Activated gamma-delta T cell treated with Interleukin-2 at 50 U/mL for 16 hours (primary cell): ENCODE measurements around the gene ATRNL1.

Experiments used
- DNase-seq: peaks from one replicate; pipeline ENCODE4 v3.0.0-alpha.2; 2020

The ATRNL1 gene, protein sequence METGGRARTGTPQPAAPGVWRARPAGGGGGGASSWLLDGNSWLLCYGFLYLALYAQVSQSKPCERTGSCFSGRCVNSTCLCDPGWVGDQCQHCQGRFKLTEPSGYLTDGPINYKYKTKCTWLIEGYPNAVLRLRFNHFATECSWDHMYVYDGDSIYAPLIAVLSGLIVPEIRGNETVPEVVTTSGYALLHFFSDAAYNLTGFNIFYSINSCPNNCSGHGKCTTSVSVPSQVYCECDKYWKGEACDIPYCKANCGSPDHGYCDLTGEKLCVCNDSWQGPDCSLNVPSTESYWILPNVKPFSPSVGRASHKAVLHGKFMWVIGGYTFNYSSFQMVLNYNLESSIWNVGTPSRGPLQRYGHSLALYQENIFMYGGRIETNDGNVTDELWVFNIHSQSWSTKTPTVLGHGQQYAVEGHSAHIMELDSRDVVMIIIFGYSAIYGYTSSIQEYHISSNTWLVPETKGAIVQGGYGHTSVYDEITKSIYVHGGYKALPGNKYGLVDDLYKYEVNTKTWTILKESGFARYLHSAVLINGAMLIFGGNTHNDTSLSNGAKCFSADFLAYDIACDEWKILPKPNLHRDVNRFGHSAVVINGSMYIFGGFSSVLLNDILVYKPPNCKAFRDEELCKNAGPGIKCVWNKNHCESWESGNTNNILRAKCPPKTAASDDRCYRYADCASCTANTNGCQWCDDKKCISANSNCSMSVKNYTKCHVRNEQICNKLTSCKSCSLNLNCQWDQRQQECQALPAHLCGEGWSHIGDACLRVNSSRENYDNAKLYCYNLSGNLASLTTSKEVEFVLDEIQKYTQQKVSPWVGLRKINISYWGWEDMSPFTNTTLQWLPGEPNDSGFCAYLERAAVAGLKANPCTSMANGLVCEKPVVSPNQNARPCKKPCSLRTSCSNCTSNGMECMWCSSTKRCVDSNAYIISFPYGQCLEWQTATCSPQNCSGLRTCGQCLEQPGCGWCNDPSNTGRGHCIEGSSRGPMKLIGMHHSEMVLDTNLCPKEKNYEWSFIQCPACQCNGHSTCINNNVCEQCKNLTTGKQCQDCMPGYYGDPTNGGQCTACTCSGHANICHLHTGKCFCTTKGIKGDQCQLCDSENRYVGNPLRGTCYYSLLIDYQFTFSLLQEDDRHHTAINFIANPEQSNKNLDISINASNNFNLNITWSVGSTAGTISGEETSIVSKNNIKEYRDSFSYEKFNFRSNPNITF (N-terminal part only)

GRCh38 chr10:115093286-115093775, at the start of gene ATRNL1:
ATRNL1 (plus strand) TSS chr10:115093365; CDS start chr10:115093751, 386 bp downstream.
- no peak for DNase-seq

DNA sequence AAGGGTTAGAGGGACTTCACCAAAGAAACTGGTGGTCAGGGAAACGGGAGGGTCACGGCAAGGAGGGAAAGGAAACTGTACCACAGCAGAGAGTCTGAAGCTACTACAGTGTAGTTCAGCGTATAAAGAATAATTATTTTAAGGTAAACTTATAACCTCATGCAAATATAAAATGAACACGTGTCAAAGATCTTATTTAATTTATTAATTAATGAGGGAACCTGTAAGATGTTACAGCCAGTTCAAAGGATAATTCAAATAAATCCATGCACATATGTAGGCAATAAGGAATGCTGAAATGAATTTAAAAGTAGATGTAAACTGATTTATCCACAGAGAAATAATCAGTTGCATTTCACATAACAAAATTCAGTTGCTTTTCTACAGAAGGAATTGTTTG, 49.4 kb upstream of the ATRNL1 start:
- no peak for DNase-seq

GRCh38 chr10:115044891-115045290, 48.3 kb upstream of the ATRNL1 start:
- DNase-seq: no peak

DNA sequence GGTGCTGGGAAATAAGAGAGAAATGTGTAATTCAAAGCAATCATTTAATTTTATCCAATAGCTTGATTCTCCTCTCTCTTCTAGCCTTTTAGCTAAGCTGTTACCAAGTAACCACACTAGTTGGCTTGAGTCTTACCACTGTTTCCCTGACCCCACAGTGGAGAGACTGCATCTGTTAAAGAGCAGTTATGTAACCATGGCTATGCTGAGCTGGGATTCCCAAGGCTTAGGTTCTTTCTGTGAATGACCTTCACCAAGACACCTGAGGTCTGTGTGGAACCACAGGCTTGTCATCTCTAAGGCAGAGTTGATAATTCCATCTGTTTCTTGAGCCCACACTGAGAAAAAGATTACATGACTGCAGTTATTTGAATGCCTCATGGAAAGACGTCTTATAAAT, 47.7 kb upstream of the ATRNL1 start:
- DNase-seq: no peak

DNA sequence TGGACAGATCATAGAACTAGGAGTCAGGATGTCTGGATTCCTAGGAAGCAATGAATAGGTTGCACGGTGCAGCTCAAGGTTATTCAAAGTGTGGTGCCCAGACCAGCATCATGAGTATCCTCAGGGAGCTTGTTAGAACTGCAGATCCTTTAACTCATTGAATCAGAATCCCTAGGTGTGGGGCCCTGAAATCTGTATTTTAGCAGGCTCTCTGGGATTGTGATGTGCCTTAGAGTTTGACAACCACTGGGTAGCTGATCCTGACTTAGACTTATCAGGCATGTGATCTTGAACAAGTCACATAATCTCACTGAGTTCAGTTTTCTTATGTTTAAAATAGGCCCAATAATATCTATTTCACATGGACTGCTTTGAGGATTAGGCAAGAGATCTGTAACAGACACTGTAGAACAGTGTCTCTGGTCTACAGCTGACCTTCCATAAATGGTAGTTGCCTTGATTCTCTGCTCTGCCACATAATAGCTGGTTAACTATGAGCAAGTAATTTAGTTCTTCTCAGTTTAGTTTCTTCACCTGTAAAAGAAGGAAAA, 46.4 kb upstream of the ATRNL1 start:
- DNase-seq: no peak

DNA sequence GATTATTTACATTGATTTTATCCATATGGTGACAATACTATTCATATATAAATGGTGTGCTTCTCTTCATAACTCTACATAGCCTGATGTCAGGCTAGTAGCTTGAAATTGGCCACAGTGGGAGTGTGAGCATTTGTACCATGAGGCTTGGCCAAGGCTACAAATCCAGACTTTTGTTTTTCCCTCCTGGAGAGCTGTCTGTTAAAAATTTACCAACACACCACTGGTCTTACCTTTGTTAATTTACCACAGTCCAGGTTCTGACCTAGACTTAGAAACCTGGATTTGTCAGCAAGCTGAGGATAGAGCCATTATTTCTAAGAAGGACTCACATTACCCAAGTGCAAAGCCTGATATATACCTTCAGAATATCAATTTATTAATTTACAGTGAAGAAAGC, 45.5 kb upstream of the ATRNL1 start:
- no peak for DNase-seq

GRCh38 chr10:115049318-115049717, 43.8 kb upstream of the ATRNL1 start:
- no peak for DNase-seq

- DNase-seq: no peak
Measured at GRCh38 chr10:115049960-115050359, 43.2 kb upstream of the ATRNL1 start.

- no peak for DNase-seq
Measured at GRCh38 chr10:115050375-115051010, 42.7 kb upstream of the ATRNL1 start.

GRCh38 chr10:115051216-115051615, 41.9 kb upstream of the ATRNL1 start:
- DNase-seq: no peak

GRCh38 chr10:115052226-115052625, 40.9 kb upstream of the ATRNL1 start:
- no peak for DNase-seq

DNA sequence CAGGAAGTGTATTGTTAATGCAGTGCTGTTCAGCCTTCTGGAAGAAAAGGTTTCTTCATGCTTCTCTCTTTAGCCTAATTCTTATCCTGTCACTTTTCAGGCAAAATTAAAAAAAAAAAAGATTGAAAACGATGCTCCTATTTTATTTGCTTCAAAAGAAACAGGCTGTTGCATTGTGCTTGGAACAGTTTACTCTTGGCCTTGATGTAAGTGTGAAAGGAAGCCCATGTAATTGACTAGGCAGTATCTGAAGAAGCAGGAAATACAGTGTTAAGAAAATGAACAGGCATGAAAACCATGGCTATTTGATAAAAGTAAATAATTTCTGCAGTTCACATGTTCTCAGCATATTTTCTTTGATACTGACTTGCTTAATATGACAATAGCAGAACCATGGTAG, 40.4 kb upstream of the ATRNL1 start:
- no peak for DNase-seq

DNA sequence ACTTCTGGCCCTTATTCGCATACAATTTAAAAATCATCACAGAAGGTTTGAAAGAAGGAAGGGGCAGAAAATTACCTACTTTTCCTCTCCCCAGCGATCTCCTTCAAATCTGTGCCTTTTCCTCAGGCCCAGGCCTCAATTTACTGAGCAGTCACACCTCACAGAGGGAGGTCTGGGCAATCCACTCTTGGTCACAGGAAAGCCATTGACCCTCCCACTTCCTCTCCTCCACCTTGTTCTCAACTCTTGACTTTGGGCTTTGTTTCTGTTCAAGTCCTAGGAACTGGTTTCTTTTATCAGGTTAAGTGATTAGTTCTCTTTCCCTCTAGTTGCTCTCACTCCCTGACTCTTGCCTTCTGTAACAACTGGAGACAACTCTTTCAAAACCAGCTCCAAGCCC, 37.0 kb upstream of the ATRNL1 start:
- DNase-seq: no peak

GRCh38 chr10:115059301-115059898, 33.8 kb upstream of the ATRNL1 start:
- no peak for DNase-seq

GRCh38 chr10:115063701-115064658, 29.2 kb upstream of the ATRNL1 start:
- DNase-seq: no peak

DNA sequence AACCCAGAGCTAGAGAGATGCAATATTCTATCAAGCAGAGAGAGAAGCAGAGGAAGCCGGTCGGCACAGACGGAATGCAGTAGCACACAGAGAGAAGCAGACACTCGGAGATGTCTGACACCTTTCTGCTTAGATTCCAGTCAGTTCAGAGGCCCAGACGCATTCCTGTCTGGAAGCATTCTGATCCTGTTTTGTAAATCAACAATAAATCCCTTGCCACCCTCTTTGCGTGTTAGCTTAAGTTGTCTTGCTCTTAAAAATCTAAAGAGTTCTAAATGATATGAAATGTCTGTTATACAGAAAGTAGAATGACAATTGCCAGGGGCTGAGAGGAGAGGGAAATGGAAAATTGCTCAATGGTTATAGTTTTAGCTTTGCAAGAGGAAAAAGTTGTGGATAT, 27.4 kb upstream of the ATRNL1 start:
- DNase-seq: no peak

- no peak for DNase-seq
Measured at GRCh38 chr10:115066528-115066927, 26.6 kb upstream of the ATRNL1 start.

DNA sequence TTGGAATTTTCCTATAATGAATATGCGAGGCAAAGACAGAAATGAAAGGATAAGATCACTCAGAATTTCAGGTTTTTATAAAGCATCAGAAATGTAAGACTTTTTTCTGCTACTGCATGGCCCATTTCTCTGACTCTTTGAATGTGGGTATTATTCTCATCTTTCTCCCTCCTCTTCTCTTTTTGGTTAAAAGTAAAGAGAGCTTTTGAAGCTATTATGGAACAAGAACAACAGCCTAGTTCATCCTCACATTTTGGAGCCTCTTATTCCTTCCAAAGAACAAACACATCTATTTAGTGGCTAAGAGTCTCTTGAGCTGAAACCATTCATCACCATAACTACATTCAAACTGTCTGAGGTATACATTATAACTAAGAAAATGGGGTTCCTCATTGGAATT, 19.4 kb upstream of the ATRNL1 start:
- no peak for DNase-seq

DNA sequence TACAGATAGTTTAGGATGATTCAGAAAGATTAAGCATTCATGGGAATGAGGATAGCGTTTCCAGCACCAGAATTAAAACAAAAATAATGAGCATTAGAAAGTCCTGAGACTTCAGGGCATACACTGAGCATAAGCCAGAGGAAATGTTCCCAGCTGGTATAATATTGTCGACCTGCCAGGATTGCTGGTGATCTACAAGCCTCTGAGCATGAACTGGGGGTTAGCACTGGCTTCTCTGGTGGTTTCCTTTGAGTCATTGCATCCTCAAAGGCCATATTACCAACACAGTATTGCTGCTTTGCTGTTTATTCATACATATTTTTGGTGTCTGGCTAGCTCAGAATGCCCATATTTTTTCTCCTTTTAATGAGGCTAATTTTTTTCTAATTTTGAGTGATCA, 10.7 kb upstream of the ATRNL1 start:
- no peak for DNase-seq

GRCh38 chr10:115084277-115084850, 8.8 kb upstream of the ATRNL1 start:
- no peak for DNase-seq
